Cardiac muscle cell (in vitro differentiated cells and primary cell): ENCODE results near the gene TECTB. TPM values are rescaled to one million over a fixed set of nuclear protein-coding genes. Genes with fewer than 3 reads are reported as not detected.

Experiments
- DNase-seq, 2 donors: peaks; one replicate each; pipeline versions ENCODE4 v3.0.0 to v3.0.0-alpha.2; 2010 to 2017; ENCODE audit warnings: low read depth in 1 of 2, low spot score in 1 of 2
- H3K27ac ChIP-seq: fragments of 200-600 bp; sonication (generic); 2 replicates; pipeline ENCODE4 v1.5.1; 2016
- H3K27me3 ChIP-seq: fragments of 200-600 bp; sonication (generic); 2 replicates; pipeline ENCODE4 v1.6.0; 2016; ENCODE audit warnings: control low read depth
- H3K36me3 ChIP-seq: fragments of 200-600 bp; sonication (generic); 2 replicates; pipeline ENCODE4 v1.5.1; 2016; ENCODE audit warnings: control low read depth
- H3K4me1 ChIP-seq: fragments of 200-600 bp; sonication (generic); 2 replicates; pipeline ENCODE4 v1.8.1; 2017; ENCODE audit warnings: low read depth, mild to moderate bottlenecking, mixed run types
- H3K4me3 ChIP-seq: fragments of 200-600 bp; sonication (generic); 2 replicates; pipeline ENCODE4 v1.5.1; 2016; ENCODE audit warnings: mild to moderate bottlenecking
- H3K9me3 ChIP-seq: fragments of 200-600 bp; sonication (generic); 2 replicates; pipeline ENCODE4 v1.5.1; 2017; ENCODE audit warnings: low read depth, mild to moderate bottlenecking, control low read depth
- CTCF ChIP-seq: IDR thresholded peaks from 2 replicates; pipeline ENCODE4 v1.5.1; 2012; ENCODE audit warnings: low read depth, mild to moderate bottlenecking, low read length
- polyA plus RNA-seq: library from polyadenylated mRNA; unstranded; fragments of >200 nt; fragmentation: Nextera tagmentation; extraction: Ambion mirVana; gene quantifications from 2 replicates; pipeline ENCODE4 v1.2.1, GENCODE V29; 2016
- total RNA-seq: library from RNA; depleted of rRNA; stranded (reverse); fragments of >200 nt; gene quantifications from 2 replicates; pipeline ENCODE4 v1.2.3, GENCODE V29; 2016

The TECTB gene
- total and polyA plus RNA-seq, 2 experiments from 2014 or later = not detected

- TF ChIP-seq CTCF = no peak
- no peaks in the 10 kb centered on the region for H3K27me3 ChIP-seq
- H3K27ac ChIP-seq = no peak overlapping the region
- no peak for DNase-seq
- no peaks in the 10 kb centered on the region for H3K36me3 ChIP-seq
- peaks cover 15% of the 10 kb centered on the region for H3K4me1 ChIP-seq
- H3K4me3 ChIP-seq = no peak overlapping the region
- H3K9me3 ChIP-seq = no peaks in the 10 kb centered on the region
These were observed 24.9 kb downstream of the TECTB start for GRCh38 chr10:112308125-112308502.

GRCh38 chr10:112311481-112311880, 28.3 kb downstream of the TECTB start:
- no peak overlapping the region for H3K4me3 ChIP-seq
- no peak for TF ChIP-seq CTCF
- DNase-seq = no peak
- no peak overlapping the region for H3K27ac ChIP-seq
- no peaks in the 10 kb centered on the region for H3K27me3 ChIP-seq
- H3K36me3 ChIP-seq = no peaks in the 10 kb centered on the region
- H3K4me1 ChIP-seq = peaks cover 13% of the 10 kb centered on the region
- H3K9me3 ChIP-seq = no peaks in the 10 kb centered on the region

GRCh38 chr10:112313234-112313633, 30.0 kb downstream of the TECTB start:
- no peak for DNase-seq
- no peak overlapping the region for H3K27ac ChIP-seq
- no peaks in the 10 kb centered on the region for H3K36me3 ChIP-seq
- H3K27me3 ChIP-seq = no peaks in the 10 kb centered on the region
- no peaks in the 10 kb centered on the region for H3K9me3 ChIP-seq
- no peaks in the 10 kb centered on the region for H3K4me1 ChIP-seq
- no peak for TF ChIP-seq CTCF
- no peak overlapping the region for H3K4me3 ChIP-seq

GRCh38 chr10:112313911-112314310, 30.7 kb downstream of the TECTB start:
- no peak overlapping the region for H3K4me3 ChIP-seq
- H3K27ac ChIP-seq = no peak overlapping the region
- DNase-seq = no peak
- no peaks in the 10 kb centered on the region for H3K9me3 ChIP-seq
- no peak for TF ChIP-seq CTCF
- no peaks in the 10 kb centered on the region for H3K36me3 ChIP-seq
- no peaks in the 10 kb centered on the region for H3K27me3 ChIP-seq
- H3K4me1 ChIP-seq = no peaks in the 10 kb centered on the region

GRCh38 chr10:112314822-112315474, 31.7 kb downstream of the TECTB start:
- H3K27me3 ChIP-seq = no peaks in the 10 kb centered on the region
- no peak overlapping the region for H3K27ac ChIP-seq
- H3K4me1 ChIP-seq = no peaks in the 10 kb centered on the region
- H3K36me3 ChIP-seq = no peaks in the 10 kb centered on the region
- H3K9me3 ChIP-seq = no peaks in the 10 kb centered on the region
- peak; percentile 88 for TF ChIP-seq CTCF
- DNase-seq = peak; percentile 82 to 91
- no peak overlapping the region for H3K4me3 ChIP-seq
